ENCODE data around the gene CLEC2L.
"Not testable (repeated sequence)": the region's sequence is repeated elsewhere in the genome, so short reads cannot be mapped to it uniquely, and the experiment has no call there.

The CLEC2L gene

DNA sequence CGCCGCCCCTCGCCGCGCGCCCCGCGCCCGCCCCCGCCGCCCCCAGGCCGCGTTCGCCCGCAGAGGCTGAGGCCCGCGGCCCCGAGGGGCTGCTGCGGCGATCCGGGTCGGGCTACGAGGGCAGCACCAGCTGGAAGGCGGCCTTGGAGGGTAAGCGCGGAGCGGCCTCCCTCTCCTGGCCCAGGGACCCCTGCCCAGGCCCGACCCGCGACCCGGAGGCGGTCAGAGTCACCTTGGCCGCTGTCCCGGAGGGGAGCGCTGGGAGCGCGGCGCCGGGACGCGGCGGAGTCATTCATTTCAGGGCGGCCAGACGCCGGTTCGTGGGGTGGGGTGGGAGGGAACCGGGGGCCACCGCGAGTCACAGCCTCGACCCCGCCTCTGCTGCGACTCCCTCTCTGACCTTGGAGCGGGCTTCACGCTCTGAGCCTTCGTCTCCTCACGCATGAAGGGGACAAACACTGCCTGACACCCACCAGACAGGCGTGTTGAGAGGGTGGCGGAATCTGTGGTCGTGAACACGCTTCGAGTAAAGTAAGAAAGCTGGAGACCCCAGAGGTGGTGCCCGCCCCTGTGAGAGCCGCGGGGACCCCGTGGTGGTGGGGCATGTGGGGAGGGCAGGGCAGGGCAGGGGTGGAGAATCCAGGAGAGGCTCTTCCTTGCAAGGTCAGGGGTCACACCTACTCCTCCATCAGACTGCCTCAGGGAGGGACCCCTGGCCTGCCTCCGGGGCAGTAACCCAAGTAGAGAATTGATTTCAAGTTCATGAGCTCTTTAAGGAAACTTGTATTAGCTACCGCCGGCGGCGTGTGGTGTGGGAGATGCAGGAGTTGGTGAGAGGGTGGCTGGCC lies 707 bp downstream of the CLEC2L start:
- no peak for DNase-seq (ENCODE audit: low read depth in 2 of 2)

DNA sequence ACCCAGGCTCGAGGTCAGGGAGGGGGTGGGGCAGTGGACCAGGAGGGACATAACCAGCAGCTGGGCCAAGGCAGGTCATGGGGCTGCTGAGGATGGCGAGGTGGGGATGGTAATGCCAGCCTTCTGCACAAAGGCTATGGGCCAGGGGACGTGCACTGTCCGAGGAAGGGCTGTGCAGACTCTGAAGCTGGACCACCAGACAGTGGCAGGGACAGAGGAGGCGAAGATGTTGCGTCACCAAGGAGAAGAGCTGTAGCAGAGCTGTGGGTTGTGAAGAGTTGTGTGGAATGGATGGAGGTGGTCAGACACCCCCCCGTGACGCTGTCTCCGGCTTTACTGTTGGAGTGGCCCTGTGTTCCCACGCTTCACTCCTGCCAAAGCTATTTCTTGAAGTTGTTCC lies 1.8 kb downstream of the CLEC2L start:
- DNase-seq (ENCODE audit: low read depth in 2 of 2): no peak

DNA sequence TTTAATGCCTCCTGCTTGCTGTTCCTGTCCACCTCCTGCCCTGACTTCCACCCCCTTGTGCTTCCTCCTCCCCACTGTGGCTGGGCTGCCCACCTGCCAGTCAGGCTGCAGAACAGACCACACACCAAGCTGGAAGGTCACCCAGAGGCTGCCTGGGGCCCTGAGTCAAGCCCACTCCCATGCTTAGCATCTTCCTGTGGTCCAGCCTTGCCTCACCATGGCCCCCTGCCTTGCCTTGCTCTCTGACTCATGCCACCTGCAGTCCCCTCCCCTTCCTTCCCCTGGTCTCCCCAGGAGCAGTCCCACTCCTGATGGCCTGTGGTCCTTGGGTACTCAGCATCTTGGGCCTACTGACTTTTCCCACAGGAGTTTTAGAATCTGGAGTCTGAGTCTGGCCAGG lies 2.3 kb downstream of the CLEC2L start:
- DNase-seq (ENCODE audit: low read depth in 2 of 2): no peak

DNA sequence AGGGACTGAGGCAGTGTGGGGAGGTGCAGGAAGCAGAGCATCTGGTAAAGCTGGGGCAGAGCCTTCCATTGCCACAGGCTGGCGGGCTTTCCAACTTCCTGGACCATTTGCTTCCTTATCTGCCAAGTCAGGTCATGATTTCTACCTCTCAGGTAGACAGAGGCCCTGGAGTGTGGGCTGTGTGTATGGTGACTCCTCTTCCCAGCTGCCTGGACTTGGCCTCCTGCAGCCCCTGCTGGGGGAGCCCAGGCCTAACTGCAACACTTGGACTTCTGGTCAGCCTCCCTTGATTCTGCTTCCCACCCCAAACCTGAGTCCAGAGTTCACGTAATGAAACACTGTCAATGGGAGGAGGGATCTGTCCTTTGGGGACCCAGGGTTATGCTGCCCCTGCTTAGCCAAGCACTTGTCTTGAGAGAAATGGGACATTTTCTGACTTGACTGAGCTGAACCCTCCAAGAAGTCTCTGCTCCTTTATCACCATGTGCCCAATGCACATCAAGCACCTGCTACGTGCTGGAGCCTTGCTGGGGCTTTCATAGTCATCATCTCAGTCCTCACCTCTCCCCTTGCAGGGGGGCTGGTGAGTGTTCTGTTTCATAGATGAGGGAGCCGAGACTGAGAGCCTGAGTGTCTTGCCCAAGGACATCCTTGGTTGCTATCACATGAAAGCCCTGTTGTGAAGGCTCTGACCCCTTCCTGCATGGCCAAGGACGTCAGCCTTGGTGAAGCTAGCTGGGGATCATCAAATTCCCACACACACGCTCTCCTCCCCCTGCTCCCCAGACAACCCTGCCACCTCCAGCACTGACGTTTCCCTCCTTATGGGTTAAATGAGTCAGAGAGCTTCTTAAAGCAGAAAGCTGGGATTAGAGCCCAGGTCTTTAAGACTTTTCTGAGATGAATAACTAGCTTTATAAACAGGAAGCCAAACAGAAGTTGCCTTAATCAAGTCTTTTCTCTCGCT lies 3.4 kb downstream of the CLEC2L start:
- DNase-seq (ENCODE audit: low read depth in 2 of 2): no peak

DNA sequence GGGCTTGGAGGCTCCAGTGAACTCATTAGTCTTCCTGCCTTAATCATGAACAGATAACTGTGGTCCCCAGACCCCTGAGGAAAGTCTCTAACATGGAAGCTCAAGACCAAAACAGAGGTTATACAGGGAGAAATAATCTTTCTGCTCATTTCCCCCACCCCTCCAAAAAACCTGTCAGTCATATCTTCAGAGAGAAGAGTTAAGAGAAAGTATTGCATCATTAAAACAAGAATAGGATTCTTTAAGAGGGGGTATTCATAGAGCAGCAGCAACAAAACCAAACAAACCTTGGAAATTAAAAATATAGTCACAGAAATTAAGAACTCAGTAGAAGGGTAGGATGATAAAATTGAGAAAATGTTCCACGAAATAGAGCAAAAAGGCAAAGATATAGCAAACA lies 7.6 kb downstream of the CLEC2L start:
- DNase-seq (ENCODE audit: low read depth in 2 of 2): no peak

DNA sequence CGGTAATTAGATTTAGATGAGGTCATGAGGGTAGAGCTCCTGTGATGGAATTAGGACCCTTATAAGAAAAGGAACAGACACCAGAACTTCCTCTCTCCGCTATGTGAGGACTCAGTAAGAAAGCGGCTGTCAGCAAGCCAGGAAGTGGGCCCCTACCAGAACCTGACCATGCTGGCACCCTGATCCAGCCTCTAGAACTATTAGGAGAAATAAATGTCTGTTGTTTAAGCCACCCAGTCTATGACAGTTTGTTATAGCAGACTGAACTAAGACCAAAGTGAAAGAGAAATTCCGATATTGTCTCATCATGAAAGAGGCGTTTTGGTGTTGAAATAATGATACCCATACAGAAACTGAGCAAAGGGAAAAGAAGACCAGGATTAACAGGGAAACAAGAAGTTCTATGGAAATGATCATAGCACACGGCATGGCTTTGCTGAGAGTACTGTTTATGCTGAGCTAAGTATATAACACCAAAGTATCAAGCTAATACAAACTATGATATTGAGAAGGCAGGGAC lies 9.2 kb downstream of the CLEC2L start:
- DNase-seq (ENCODE audit: low read depth in 2 of 2): no peak

DNA sequence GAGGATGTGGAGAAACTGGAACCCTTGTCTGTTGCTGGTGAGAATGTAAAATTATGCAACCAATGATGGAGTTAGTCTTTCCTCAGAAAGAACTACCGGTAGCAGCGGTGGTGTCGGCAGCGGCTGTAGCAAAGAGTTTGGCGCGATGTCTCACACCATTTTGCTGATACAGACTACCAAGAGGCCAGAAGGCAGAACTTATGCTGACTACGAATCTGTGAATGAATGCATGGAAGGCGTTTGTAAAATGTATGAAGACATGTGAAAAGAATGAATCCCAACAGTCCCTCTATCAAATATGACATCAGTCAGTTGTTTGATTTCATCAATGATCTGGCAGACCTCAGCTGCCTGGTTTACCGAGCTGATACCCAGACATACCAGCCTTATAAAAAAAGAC lies 10.6 kb downstream of the CLEC2L start:
- DNase-seq (ENCODE audit: low read depth in 2 of 2): no peak

DNA sequence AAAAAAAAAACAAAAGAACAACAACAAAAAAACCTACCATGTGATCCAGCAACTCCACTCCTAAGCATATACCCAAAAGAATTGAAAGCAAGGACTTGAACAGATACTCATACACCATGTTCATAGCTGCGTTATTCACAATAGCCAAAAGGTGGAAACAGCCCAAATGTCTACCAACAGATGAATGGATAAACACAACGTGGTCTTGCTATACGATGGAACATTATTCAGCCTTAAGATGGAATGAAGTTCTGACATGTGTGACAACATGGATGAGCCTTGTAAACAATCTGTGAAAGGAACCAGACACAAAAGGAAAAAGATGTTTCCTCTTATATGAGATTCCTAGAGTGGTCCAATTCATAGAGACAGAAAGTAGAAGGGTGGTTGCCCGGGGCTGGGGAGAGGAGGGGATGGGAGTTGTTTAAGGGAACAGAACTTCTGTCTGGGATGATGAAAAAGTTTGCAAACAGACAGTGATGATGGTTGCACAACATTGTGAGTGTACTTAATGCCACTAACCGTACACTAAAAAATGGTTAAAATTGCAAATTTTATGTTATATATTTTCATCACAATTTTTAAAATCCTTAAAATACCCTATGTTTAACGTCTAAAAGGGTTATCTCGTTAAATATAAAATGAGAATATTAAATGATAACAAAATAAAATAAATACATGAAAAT lies 11.6 kb downstream of the CLEC2L start:
- DNase-seq (ENCODE audit: low read depth in 2 of 2): no peak

DNA sequence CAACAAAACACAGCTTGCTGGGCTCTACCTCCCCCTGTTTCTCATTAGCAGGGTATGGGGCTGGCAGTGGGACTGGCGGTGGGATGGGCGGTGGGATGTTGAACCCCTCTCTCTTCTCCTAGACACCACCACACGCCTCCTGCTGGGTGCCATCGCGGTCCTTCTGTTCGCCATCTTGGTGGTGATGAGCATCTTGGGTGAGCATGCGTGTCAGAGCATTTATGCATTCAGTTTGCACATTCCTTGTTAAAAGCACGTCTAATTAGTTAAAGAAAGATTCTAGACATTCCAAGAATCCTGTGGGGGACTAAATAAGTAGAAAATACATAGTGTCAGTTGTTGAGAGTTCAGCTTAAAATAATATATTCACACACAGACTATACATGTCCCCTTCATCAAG lies 12.7 kb downstream of the CLEC2L start:
- DNase-seq (ENCODE audit: low read depth in 2 of 2): no peak

DNA sequence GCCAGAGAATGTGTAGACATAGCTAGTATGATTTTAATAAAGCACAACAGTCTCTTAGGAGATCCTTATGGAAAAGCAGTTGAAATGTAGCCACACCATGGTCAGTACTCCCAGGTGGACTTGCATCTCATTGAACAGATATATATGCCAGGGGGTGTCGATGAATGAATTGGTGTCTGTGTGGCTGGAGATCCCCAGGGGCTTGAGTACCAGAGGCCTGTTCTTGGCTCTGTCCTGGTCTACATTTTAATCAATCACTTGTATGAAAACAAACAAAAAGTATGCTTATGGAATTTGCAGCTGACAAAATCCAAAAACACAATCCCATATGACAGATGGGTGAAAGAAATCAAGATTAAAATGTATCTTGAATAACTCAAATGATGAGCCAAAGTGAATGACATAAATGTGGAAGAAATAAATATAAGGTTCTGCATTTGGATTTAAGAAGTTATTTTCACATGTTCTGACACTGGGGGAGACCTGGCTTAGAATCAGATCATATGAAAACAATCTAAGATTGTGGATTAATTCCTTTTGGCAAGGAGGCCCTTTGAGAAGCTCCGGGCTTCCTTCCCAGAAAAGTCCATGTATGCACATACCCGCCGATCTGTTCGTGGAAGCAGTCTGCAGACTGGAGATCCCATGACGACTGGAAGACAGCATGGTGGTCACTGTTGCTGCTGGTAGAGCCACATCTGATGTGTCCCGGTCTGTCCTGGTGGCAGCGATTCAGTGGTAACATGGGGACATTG lies 15.6 kb downstream of the CLEC2L start:
- no peak for DNase-seq (ENCODE audit: low read depth in 2 of 2)

DNA sequence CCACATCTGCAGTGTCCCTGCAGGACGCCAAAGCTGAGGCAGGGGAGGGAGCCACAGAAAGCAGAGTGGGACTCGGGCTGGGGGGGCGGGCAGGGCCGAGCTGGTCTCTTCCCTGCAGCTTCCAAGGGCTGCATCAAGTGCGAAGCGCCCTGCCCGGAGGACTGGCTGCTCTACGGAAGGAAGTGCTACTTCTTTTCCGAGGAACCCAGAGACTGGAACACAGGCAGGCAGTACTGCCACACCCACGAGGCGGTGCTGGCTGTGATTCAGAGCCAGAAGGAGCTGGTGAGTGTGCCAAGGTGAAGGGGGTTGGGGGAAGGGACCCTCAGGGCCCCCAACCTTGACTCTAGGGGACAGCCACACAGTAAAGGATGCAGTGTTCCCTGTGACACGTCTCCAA lies 16.7 kb downstream of the CLEC2L start:
- DNase-seq (ENCODE audit: low read depth in 2 of 2): no peak

DNA sequence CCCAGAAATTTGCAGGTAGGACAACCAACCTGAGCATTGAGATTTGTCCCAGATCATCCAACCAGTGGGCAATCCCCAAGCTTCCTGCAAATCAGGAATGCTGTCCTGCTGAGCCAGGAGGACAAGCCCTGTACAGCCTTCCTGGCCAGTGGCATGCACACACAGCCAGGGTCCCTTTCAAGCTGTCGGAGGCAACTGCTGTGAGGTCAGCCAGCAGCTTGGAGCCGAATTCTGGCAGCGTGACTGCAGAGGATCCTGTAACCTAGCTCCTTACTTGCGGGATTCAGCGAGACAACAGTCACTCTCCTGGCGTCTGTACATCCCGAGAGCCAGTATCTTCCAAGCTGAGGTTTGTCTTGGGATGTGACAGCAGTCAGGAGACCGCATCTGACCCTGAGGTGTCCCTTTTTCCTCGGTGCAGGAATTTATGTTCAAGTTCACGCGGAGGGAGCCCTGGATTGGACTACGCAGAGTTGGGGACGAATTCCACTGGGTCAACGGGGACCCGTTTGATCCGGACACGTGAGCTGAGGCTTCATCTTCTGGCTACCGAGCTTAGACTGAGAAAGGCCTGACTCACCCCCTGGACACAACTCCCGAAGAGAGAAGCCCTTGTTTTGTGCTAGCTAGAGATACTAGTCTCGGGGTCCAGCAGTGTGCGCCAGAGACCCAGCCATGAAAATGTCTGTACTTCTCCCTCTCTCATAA lies 18.3 kb downstream of the CLEC2L start:
- no peak for DNase-seq (ENCODE audit: low read depth in 2 of 2)

DNA sequence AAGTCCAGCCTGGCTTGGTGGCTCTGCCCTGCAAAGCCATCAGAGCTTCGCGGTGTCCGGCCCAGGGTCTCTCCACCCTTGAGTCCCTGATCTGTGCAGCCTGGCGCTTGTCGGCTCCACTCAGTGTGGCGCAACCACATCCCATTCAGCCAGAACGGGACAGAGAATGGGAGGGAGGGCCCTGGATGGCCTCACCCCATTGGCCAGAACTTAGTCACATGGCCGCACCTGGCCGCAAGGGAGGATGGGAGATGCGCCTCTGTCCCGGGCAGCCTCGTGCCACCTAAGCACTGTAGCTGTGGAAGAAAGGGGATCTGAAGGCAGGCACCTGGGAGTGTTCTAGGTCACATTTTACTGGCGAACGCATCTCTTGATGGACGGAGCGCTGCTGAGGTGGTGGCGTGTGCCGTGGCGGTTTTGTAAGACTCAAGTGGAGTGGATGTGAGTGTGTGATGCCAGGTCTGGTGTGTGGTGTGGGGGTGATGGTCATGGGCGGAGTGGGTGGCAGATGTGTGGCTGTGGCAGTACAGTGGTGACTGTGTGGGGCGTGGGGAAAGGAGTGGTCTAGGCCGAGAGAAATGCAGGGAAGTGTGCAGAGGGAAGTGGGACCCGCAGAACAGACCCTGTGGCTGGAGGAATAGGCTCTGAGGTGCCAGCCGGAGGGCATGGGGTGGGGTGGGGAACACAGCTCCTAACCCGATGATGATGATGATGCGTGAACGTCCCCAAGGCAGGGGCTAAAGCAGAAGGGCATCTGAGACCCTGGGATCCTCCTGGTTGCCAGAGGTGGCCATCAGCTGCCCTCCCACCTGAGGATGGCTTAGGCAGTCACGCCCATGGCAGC lies 19.0 kb downstream of the CLEC2L start:
- DNase-seq (ENCODE audit: low read depth in 2 of 2): no peak

DNA sequence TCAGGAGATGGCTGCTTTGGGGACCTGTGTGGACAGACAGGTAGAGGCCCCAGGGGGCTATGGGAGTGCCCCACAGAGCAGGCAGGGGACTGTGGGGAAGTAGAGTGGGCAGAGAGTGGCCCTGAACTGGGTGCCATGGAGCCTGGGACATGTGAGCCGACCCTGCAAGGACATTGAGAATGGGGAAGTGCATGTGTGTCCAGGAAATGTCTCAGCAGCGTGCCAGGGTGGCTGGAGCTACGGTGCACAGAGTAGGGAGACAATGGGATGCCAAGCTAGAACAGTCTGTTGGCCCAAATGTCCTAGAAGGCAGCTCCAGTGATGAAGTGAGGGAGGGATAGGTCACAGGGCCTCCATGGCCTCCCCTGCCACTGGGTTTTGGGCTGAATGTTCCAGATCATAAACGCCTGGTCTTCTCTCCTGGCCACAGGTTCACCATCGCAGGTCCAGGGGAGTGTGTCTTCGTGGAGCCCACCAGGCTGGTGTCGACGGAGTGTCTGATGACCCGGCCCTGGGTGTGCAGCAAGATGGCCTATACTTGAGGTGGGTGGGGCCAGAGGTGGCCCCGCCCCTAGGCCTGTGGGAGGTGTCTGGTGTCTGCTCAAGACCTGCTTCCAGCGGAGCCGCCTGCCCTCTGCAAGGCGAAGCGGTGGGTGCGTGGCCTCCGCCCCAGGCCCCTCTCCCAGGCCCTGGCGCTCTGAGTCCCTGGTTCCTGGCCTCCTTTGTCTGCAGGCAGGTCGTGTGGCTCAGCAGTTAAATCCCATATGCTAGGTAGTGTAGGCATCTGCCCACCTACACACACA lies 20.5 kb downstream of the CLEC2L start:
- no peak for DNase-seq (ENCODE audit: low read depth in 2 of 2)

DNA sequence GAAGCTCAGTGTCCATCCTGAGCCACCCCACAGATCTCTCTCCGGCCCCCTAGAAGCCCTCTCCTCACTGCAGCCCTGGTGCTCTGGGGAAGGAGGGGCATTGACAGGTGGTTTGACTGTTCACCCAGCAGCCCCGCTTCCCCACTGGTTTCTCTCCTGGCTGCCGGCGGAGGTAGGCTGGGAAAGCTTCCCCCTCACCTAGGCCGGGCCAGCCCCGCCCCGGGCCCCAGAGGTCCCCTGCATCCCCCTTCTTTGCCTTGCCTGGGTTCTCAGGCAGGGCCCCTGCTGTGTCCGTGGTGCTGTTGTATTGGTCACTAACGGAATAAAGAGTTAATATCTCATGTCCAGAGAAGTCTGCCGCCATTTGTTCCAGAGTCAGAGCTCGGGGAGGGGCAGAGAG lies 21.2 kb downstream of the CLEC2L start:
- no peak for DNase-seq (ENCODE audit: low read depth in 2 of 2)

DNA sequence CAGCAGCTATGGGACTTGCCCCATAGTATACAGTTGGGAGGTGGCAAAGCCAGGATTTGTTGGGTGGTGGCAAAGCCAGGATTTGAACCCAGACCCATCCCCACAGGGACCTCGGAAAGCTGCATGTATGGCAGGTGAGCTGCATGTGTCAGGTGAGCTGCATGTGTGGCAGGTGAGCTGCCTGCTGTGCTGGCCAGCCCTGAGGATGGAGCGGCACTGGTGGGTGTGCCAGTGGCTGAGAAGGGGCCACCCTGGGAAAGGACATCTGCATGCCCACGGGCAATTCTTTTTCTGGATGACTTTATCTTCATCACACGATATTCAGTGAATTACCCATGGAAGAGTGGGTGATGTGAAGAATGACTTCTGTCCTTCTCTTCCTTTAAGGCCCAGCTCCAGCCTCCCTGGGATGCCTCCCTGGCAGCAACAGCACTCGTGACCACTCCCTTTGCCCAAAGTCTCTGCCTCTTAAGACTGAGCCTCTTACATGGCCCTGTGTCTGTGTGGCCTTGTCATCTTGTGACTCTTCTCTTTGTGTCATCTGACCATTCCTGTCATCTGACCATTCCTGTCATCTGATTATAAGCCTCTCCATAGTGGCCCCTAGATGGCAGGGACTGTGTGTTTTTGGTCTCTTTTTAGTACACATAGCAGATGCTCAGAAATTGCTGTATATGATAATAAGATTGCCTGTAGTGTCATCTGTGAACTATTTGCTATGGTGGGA lies 25.0 kb downstream of the CLEC2L start:
- DNase-seq (ENCODE audit: low read depth in 2 of 2): no peak

DNA sequence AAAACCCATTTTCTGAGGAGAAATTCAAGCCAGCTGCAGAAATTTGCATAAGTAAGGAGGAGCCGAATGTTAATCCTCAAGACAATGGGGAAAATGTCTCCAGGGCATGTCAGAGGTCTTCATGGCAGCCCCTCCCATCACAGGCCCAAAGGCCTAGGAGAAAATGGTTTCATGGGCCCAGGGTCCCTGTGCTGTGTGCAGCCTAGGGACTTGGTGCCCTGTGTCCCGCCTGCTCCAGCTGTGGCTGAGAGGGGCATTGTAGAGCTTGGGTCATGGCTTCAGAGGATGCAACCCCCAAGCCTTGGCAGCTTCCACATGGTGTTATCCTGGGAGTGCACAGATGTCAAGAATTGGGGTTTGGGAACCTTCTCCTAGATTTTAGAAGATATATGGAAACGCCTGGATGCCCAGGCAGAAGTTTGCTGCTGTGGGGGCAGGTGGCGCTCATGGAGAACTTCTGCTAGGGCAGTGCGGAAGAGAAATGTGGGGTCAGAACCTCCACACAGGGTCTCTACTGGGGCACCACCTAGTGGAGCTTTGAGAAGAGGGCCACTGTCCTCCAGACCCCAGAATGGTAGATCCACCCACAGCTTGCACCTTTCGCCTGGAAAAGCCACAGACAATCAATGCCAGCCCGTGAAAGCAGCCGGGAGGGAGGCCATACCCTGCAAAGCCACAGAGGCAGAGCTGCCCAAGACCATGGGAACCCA lies 30.7 kb downstream of the CLEC2L start:
- DNase-seq (ENCODE audit: low read depth in 2 of 2): not testable (repeated sequence)
